Measurements from ENCODE around the gene DAPK1.
A peak's percentile ranks its signal among the peaks of the same experiment; 100 is the strongest.

Gene DAPK1

DNA sequence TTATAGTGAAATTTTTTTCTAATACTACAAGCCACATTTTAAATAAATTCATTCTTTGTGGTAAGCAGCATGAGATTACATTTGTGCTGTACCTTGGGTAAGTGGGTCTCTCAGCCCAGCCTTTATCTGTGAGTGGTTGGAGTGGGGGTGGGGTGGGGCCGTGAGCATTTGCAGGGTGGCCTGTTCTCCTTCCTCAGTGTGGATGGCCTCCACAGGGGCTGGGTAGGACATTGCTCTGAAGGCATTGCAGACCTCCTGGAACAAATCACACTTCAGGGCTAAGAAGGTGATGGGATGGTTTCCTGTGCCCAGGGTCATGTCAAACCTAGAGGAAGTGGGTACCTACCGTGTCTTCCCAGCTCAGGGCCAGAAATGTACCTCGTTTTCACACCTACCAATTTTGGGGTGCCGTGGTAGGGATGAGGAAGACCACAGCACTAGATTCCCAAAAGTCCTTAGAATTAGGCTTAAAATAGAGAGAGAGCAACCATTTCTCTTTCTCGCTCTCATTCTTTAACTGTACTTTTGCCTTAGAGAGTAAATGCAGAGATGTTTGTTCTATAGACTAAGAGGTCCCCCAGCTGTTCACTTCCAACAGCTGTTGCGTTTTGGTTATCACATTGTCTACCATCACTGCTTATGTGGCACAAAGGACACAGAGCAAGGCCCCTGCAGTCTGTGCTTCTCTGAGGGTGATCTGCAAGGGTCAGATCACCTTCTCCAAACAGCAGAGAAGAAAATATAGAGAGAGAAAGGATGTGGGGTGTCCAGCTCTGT lies 144.9 kb downstream of the DAPK1 start:
- peaks cover 64% of the 10 kb centered on the region for H3K36me3 Mint-ChIP-seq (ENCODE audit: low read depth)
- TF ChIP-seq CTCF (IDR thresholded peaks at IDR 0.05; ENCODE audit: unreplicated experiment in 3 of 3): no peak
- H3K27ac Mint-ChIP-seq: peak overlapping the region; percentile 33 to 91 (median 78)
- no peak overlapping the region for H3K4me3 Mint-ChIP-seq
- H3K4me1 Mint-ChIP-seq: peaks cover 55% of the 10 kb centered on the region
- H3K27me3 Mint-ChIP-seq (ENCODE audit: low read depth): no peaks in the 10 kb centered on the region
- no peaks in the 10 kb centered on the region for H3K9me3 Mint-ChIP-seq

DNA sequence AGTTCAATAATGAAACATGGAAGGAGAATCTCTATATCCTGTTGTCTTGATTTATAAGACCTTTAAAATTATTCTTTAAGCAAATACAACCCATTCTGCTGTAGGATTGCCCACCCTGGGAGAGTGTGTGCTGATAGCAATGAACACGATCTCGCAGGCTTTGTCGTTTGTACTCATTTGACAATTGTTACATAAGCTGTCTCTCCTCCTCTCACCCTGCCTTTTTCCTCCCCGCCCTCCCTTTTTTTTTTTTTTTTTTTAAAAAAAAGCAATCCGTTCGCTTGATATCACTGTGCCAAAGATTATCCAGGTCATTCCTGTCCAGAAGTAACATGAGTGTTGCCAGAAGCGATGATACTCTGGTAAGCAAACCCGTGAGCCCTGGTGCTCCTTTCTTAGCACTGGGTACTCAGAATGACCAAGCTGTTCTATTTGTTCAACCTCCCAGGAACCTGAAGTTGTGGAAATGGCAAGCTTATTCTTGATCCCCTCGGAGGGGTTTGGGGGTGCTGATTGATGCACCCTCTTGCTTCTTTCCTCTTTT lies 145.5 kb downstream of the DAPK1 start:
- no peak overlapping the region for H3K4me3 Mint-ChIP-seq
- no peak for TF ChIP-seq CTCF (IDR thresholded peaks at IDR 0.05; ENCODE audit: unreplicated experiment in 3 of 3)
- no peaks in the 10 kb centered on the region for H3K9me3 Mint-ChIP-seq
- H3K27me3 Mint-ChIP-seq (ENCODE audit: low read depth): no peaks in the 10 kb centered on the region
- peak overlapping the region; percentile 33 to 78 (median 70) for H3K27ac Mint-ChIP-seq
- peaks cover 64% of the 10 kb centered on the region for H3K36me3 Mint-ChIP-seq (ENCODE audit: low read depth)
- H3K4me1 Mint-ChIP-seq: peaks cover 55% of the 10 kb centered on the region

GRCh38 chr9:87643778-87644570 lies 146.3 kb downstream of the DAPK1 start:
- Mint-ChIP-seq H3K9me3 (no peaks in the 10 kb centered on the region), H3K27ac (peak overlapping the region in 2 of 3 experiments; percentile 1 to 50), H3K4me1 (peaks cover 54% of the 10 kb centered on the region), H3K27me3 (ENCODE audit: low read depth) (no peaks in the 10 kb centered on the region), H3K36me3 (ENCODE audit: low read depth) (peaks cover 60% of the 10 kb centered on the region), H3K4me3 (no peak overlapping the region)
- no peak for TF ChIP-seq CTCF (IDR thresholded peaks at IDR 0.05; ENCODE audit: unreplicated experiment in 3 of 3)

DNA sequence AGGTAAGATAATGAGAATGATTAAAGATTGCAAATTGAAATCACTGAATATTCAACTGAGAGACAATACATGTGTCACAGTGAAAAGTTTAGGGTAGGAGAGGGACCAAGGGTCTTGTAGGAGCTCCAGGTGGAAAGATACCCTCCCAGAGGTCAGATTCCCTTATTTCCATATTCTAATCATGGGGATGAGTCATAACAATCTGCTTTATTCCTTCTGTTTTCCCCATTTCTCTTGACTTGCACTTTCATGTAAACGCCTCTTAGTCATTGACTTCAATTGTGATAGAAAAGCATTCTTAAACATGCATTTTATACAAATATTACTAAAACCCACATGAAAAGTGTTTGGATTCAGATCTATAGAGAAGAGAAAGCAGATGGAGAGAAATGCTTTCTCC lies 147.0 kb downstream of the DAPK1 start:
- TF ChIP-seq CTCF (IDR thresholded peaks at IDR 0.05; ENCODE audit: unreplicated experiment in 3 of 3): no peak
- Mint-ChIP-seq H3K27ac (peak overlapping the region in 2 of 3 experiments; percentile 1 to 12), H3K4me3 (no peak overlapping the region), H3K4me1 (peaks cover 47% of the 10 kb centered on the region), H3K36me3 (ENCODE audit: low read depth) (peaks cover 58% of the 10 kb centered on the region), H3K27me3 (ENCODE audit: low read depth) (no peaks in the 10 kb centered on the region), H3K9me3 (no peaks in the 10 kb centered on the region)

- Mint-ChIP-seq H3K27ac (peak overlapping the region in 1 of 3 experiments; percentile 50), H3K36me3 (ENCODE audit: low read depth) (peaks cover 53% of the 10 kb centered on the region), H3K4me3 (no peak overlapping the region), H3K9me3 (no peaks in the 10 kb centered on the region), H3K4me1 (peaks cover 31% of the 10 kb centered on the region), H3K27me3 (ENCODE audit: low read depth) (no peaks in the 10 kb centered on the region)
- no peak for TF ChIP-seq CTCF (IDR thresholded peaks at IDR 0.05; ENCODE audit: unreplicated experiment in 3 of 3)
Measured at GRCh38 chr9:87646546-87646945, 148.9 kb downstream of the DAPK1 start.
